ENCODE measurements around the gene DPYSL5.
A peak's percentile ranks its signal among the peaks of the same experiment; 100 is the strongest.

Gene DPYSL5

DNA sequence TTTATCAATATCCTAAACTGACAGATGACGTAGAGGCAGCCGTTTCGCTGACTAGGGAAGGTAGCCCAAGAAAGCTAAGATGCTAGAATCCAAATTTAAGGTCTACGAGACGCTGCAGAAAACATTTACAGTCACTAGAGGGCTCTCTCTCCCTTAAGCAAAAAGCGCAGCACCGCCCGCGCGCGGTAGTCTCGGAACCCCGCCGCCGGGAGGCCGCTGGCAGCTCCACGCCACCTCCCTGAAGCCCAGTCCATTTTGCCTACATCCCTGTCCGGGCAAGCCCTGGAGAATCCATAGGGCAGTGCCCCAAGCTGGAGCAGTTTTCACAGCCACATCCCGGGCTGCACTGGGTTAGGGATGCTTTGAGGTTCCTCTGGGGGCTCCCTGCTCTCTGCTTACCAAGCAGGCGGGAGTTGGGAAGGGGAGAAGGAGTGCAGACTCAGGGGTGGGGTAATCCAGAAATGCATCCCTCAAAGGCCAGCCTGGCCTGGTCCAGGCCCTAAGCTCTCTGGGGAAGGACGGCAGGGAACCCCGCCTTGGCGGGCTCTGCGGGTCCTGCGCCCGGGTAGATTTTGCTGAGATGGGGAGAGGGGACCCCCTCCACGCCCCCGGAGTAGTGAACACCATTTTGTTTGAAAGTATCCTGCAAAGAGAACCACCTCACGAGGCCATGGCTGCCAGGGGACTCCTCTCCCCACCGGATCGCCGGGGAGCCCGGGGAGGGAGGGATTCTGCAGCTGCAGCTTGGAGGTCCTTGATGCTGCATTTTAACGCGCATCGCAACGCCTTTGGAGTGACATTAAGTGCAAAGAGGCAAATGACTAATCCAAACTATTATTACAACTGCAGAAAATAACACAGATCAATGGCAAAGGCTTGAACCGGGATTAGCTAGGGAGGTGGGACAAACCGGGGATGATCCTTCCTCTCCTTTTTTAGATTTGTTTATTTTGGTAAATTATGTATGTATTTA is 1.3 kb upstream of the DPYSL5 start:
- H3K4me3 ChIP-seq (ENCODE audit: low read length), result peak overlapping the region; percentile 7; the same call in 1 of the 2 replicates

DNA sequence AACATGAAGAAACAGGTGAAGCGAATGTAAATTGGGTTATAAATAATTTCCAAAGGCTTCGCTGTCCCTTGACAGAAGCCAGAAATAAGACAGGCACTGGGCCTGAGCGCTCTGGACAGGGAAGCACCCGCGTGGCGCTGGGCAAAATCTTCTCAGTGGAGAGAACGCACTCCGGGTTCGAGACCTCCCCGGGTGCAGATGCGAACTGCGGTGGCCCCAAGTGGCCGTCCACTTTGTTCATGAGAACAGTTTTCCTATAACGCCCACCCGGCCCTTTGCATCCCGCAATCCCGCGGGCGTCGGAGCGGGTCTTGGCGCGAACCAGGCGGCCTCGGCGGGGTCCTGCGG is 651 bp upstream of the DPYSL5 start:
- Histone ChIP-seq H3K27me3 (ENCODE audit: control insufficient read depth, insufficient read depth, low read length) (peaks cover 35% of the 10 kb centered on the region), H3K9me3 (ENCODE audit: control insufficient read depth, insufficient read depth, low read length) (no peaks in the 10 kb centered on the region), H3K27ac (ENCODE audit: low read length) (no peak overlapping the region), H3K4me1 (ENCODE audit: control insufficient read depth, insufficient read depth, low read length) (no peaks in the 10 kb centered on the region; the same call in 1 of the 2 replicates), H3K4me3 (ENCODE audit: low read length) (peak overlapping the region; percentile 71; the same call in 1 of the 2 replicates), H3K36me3 (ENCODE audit: control insufficient read depth, insufficient read depth, low read length) (no peaks in the 10 kb centered on the region)
- WGBS (ENCODE audit: insufficient coverage, insufficient read length), result no CpG with 5 or more reads among the region's 27 CpGs
- DNase-seq (ENCODE audit: low read depth, low spot score), result no peak

More for the DNA sequence above, 1.3 kb upstream of the DPYSL5 start:
- no peak overlapping the region for H3K27ac ChIP-seq (ENCODE audit: low read length)
- H3K9me3 ChIP-seq (ENCODE audit: control insufficient read depth, insufficient read depth, low read length), result no peaks in the 10 kb centered on the region
- WGBS (ENCODE audit: insufficient coverage, insufficient read length), result no CpG with 5 or more reads among the region's 39 CpGs
- DNase-seq (ENCODE audit: low read depth, low spot score), result no peak
- peaks cover 35% of the 10 kb centered on the region for H3K27me3 ChIP-seq (ENCODE audit: control insufficient read depth, insufficient read depth, low read length)
- H3K36me3 ChIP-seq (ENCODE audit: control insufficient read depth, insufficient read depth, low read length), result no peaks in the 10 kb centered on the region
- no peaks in the 10 kb centered on the region; the same call in 1 of the 2 replicates for H3K4me1 ChIP-seq (ENCODE audit: control insufficient read depth, insufficient read depth, low read length)

DNA sequence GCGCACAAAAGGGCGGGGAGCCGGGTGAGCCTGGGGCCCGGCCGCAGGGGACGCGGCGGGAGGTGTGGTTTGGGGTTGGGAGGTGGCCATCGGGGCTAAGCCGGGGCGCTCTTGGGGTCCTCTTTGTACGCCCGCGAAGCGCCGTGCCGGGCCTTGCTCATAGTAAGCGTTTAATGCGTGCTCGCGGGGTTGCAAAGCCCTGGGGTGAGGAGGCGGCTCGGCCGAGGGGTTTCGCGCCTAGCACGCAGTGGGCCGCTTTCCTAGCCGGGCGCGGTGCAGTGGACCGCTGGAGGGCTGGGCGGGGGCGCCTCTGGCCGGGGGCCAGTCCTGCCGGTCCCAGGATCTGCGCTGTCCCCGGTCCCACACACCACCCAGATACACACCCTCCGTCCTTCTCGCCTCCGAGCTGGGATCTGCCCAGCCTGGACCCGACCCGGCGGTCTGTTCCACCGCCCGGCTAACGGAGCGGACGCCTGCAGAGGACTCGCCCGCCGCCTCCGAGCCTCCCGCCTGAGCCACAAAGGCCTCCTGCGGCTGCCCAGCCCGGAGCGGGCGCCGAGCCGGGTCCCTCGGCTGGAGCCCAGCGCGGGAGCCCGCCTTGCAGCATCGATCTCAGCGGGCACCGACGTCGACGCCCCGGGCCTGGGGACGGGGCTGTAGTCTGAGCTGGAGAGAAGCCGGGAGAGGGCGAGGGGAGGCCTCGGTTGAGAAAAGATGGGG is 564 bp downstream of the DPYSL5 start:
- Histone ChIP-seq H3K36me3 (ENCODE audit: control insufficient read depth, insufficient read depth, low read length) (no peaks in the 10 kb centered on the region), H3K9me3 (ENCODE audit: control insufficient read depth, insufficient read depth, low read length) (no peaks in the 10 kb centered on the region), H3K27ac (ENCODE audit: low read length) (no peak overlapping the region), H3K27me3 (ENCODE audit: control insufficient read depth, insufficient read depth, low read length) (peaks cover 41% of the 10 kb centered on the region), H3K4me1 (ENCODE audit: control insufficient read depth, insufficient read depth, low read length) (no peaks in the 10 kb centered on the region; the same call in 1 of the 2 replicates), H3K4me3 (ENCODE audit: low read length) (peak overlapping the region; percentile 71)
- DNase-seq (ENCODE audit: low read depth, low spot score), result no peak
- no CpG with 5 or more reads among the region's 75 CpGs for WGBS (ENCODE audit: insufficient coverage, insufficient read length)

DNA sequence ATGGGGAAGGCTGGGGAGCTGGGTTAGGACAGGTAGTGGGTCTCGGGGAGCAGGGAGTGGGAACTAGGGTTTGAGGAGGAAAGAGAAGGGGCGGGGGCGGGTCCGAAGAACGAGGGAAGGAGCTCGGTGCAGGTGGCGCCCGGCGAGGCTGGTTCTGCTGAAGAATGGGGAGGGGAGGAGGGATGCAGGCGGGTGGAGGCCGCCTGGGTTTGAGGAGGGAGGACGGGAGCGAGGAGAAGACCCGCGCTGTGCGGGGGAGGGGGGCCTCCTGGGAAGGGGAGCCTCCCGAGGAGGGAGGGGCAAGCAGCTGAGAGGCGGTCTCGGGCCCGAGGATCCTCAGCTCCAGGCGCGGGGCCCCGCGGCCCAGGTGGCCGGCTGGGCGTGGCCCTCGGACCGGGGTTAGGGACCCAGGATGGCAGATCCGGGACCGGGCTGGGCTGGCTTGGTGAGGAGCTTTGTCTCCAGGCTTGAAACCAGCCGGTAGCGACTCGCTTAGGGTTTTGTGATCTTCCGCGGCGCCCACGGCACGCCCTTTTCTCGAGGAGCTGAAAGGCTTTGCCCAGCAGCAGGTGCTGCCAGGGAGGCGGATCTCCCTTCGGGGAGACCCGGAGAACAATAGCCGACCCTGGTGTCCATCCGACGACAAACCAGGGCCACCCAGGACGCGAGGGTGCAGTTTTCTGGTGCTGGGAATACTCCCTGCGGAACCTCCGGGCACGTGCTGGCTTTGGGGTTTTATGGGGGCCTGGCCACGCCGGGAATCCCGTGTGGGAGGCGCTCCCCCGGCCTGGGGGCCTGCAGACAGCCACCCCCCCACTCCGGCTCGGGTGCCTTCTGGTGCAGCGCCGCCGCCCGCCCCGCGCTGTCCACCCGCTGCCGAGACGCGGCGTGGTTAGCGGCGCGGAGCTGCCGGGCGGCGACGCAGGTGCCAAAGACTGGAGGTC is 1.4 kb downstream of the DPYSL5 start:
- Histone ChIP-seq H3K27me3 (ENCODE audit: control insufficient read depth, insufficient read depth, low read length) (peaks cover 41% of the 10 kb centered on the region), H3K9me3 (ENCODE audit: control insufficient read depth, insufficient read depth, low read length) (no peaks in the 10 kb centered on the region), H3K4me1 (ENCODE audit: control insufficient read depth, insufficient read depth, low read length) (no peaks in the 10 kb centered on the region; the same call in 1 of the 2 replicates), H3K4me3 (ENCODE audit: low read length) (peak overlapping the region; percentile 71; the same call in 1 of the 2 replicates), H3K27ac (ENCODE audit: low read length) (no peak overlapping the region), H3K36me3 (ENCODE audit: control insufficient read depth, insufficient read depth, low read length) (no peaks in the 10 kb centered on the region)
- WGBS (ENCODE audit: insufficient coverage, insufficient read length), result no CpG with 5 or more reads among the region's 75 CpGs
- DNase-seq (ENCODE audit: low read depth, low spot score), result no peak

DNA sequence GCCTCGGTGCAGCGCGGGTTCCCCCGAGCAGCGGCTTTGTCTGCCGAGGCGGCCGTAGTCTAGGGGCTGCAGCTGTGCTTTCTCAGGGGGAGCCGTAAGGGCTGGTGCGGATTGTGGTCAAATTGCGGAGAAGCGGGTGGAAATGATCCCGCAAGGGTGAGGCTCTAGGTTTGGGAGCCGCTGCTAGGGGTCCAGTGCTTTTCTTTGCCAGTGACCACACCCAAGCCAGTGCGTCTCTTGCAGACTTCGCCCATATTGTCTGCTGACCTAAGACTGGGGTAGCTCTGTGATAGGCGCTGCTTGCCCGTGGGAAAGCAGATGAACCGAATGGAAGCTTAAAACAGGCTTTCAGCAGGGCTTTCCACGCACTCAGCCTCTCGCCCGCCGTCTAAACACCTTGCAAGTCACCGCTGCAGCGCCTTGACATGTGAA is 2.1 kb downstream of the DPYSL5 start:
- no CpG with 5 or more reads among the region's 25 CpGs for WGBS (ENCODE audit: insufficient coverage, insufficient read length)
- H3K9me3 ChIP-seq (ENCODE audit: control insufficient read depth, insufficient read depth, low read length), result no peaks in the 10 kb centered on the region
- no peak overlapping the region for H3K27ac ChIP-seq (ENCODE audit: low read length)
- no peak for DNase-seq (ENCODE audit: low read depth, low spot score)
- H3K4me3 ChIP-seq (ENCODE audit: low read length), result peak overlapping the region; percentile 16; the same call in 1 of the 2 replicates
- no peaks in the 10 kb centered on the region; the same call in 1 of the 2 replicates for H3K4me1 ChIP-seq (ENCODE audit: control insufficient read depth, insufficient read depth, low read length)
- H3K27me3 ChIP-seq (ENCODE audit: control insufficient read depth, insufficient read depth, low read length), result peaks cover 41% of the 10 kb centered on the region
- H3K36me3 ChIP-seq (ENCODE audit: control insufficient read depth, insufficient read depth, low read length), result no peaks in the 10 kb centered on the region

DNA sequence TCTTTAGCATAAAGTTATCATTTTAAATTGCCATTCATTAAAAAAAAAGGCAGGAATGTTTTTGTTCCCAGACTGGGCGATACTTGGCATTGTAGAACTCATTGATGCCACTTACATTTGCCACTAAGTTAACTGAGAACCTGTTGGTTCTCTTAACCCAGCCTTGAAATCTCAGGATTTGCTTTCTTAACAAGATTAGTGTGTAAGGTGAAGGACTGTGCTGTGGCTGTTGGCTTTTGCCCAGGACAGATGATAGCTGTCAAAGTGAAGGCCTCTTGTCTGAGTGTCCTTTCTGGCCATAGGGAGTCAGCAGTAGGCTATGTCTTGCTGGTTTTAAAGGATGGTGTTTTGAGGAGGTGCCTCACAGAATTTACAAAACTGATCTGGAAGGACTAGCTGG is 2.6 kb downstream of the DPYSL5 start:
- WGBS (ENCODE audit: insufficient coverage, insufficient read length), result no CpG with 5 or more reads among the region's 1 CpG
- Histone ChIP-seq H3K4me3 (ENCODE audit: low read length) (no peak overlapping the region), H3K4me1 (ENCODE audit: control insufficient read depth, insufficient read depth, low read length) (no peaks in the 10 kb centered on the region; the same call in 1 of the 2 replicates), H3K27me3 (ENCODE audit: control insufficient read depth, insufficient read depth, low read length) (peaks cover 40% of the 10 kb centered on the region), H3K27ac (ENCODE audit: low read length) (no peak overlapping the region), H3K36me3 (ENCODE audit: control insufficient read depth, insufficient read depth, low read length) (no peaks in the 10 kb centered on the region), H3K9me3 (ENCODE audit: control insufficient read depth, insufficient read depth, low read length) (no peaks in the 10 kb centered on the region)
- DNase-seq (ENCODE audit: low read depth, low spot score), result no peak

DNA sequence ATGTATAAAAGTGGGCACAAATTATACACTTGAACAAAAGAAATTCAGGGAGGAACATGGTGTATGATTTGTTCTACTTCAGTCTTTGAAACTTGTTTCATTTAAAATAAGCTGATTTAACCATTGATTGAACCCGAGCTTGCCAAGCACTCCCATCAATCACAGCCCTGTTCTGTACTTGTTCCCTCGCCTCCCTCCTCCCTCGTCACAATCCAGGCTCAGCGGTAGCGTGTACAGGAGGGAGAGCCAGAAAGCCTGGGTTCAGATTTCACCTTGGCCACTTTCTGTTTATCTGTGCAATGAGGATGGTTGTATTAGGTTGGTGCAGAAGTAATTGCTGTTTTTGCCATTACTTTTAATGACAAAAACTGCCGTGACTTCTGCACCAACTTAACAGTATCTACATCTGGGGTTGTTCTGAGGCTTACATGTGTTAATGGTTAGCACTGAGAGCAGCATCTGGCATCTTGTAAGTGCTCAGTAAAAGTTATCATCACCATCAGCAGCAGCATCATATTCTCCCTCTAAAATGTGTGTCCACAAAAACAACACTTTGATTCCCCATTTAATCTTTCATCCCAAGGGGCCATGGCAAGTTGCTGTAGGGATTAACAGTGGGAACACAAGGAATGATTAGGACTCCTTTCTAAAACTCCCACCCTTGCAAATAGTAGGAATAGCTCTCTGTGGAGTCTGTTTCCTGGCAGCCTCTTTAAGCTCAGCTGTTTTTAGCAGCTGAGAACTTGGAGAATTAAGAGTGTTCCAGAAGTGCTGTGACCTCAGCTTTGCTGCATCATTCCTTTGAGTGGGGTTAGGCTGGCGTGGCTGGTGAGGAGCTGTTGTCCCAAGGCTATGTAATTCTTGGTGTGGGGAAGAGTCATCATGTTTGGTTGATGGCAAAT is 4.7 kb downstream of the DPYSL5 start:
- H3K9me3 ChIP-seq (ENCODE audit: control insufficient read depth, insufficient read depth, low read length), result no peaks in the 10 kb centered on the region
- H3K4me1 ChIP-seq (ENCODE audit: control insufficient read depth, insufficient read depth, low read length), result no peaks in the 10 kb centered on the region; the same call in 1 of the 2 replicates
- H3K27ac ChIP-seq (ENCODE audit: low read length), result no peak overlapping the region
- no peaks in the 10 kb centered on the region for H3K36me3 ChIP-seq (ENCODE audit: control insufficient read depth, insufficient read depth, low read length)
- H3K4me3 ChIP-seq (ENCODE audit: low read length), result no peak overlapping the region
- no peak for DNase-seq (ENCODE audit: low read depth, low spot score)
- WGBS (ENCODE audit: insufficient coverage, insufficient read length), result no CpG with 5 or more reads among the region's 7 CpGs
- H3K27me3 ChIP-seq (ENCODE audit: control insufficient read depth, insufficient read depth, low read length), result peaks cover 32% of the 10 kb centered on the region

DNA sequence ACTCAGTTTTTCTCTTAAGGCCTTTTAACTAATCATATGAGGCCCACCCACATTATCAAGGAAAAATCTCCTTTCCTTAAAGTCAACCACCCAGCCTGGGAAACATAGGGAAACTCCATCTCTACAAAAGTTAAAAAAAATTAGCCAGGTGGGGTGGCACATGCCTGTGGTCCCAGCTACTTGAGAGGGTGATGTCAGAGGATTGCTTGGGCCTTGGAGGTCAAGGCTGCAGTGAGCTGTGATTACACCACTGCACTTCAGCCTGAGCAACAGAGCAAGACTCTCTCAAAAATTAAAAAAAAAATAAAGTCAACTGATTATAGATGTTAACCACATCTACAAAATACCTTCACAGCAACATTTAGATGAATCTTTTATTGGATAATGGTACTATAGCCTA is 5.8 kb downstream of the DPYSL5 start:
- H3K27ac ChIP-seq (ENCODE audit: low read length), result no peak overlapping the region
- H3K4me1 ChIP-seq (ENCODE audit: control insufficient read depth, insufficient read depth, low read length), result no peaks in the 10 kb centered on the region; the same call in 1 of the 2 replicates
- no peaks in the 10 kb centered on the region for H3K36me3 ChIP-seq (ENCODE audit: control insufficient read depth, insufficient read depth, low read length)
- H3K4me3 ChIP-seq (ENCODE audit: low read length), result no peak overlapping the region
- no peaks in the 10 kb centered on the region for H3K9me3 ChIP-seq (ENCODE audit: control insufficient read depth, insufficient read depth, low read length)
- peaks cover 30% of the 10 kb centered on the region for H3K27me3 ChIP-seq (ENCODE audit: control insufficient read depth, insufficient read depth, low read length)
- DNase-seq (ENCODE audit: low read depth, low spot score), result no peak

DNA sequence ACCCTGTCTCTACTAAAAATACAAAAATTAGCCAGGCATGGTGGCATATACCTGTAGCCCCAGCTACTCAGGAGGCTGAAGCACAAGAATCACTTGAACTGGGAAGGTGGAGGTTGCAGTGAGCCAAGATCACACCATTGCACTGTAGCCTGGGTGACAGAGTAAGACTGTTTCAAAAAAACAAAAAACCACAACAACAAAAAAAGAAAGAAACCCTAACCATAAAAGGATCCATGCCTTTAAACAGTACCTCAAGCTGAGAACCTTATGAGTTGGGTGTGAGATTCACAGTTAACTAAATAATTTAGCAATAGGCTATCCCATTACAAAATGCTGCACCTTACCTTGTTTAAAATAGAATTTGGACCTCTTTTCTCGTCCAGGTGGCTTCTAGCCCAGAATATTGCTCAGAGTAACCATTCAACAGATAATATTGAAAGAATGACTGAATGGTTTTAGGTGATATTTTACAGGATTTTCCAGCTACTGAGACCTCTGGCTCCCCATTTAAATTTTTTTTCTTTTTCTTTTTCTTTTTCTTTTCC is 6.4 kb downstream of the DPYSL5 start:
- H3K4me1 ChIP-seq (ENCODE audit: control insufficient read depth, insufficient read depth, low read length), result no peaks in the 10 kb centered on the region; the same call in 1 of the 2 replicates
- H3K36me3 ChIP-seq (ENCODE audit: control insufficient read depth, insufficient read depth, low read length), result no peaks in the 10 kb centered on the region
- no peaks in the 10 kb centered on the region for H3K9me3 ChIP-seq (ENCODE audit: control insufficient read depth, insufficient read depth, low read length)
- peaks cover 25% of the 10 kb centered on the region for H3K27me3 ChIP-seq (ENCODE audit: control insufficient read depth, insufficient read depth, low read length)
- H3K27ac ChIP-seq (ENCODE audit: low read length), result no peak overlapping the region
- H3K4me3 ChIP-seq (ENCODE audit: low read length), result no peak overlapping the region
- no CpG with 5 or more reads among the region's 1 CpG for WGBS (ENCODE audit: insufficient coverage, insufficient read length)
- DNase-seq (ENCODE audit: low read depth, low spot score), result no peak
